Activated effector memory CD4-positive, alpha-beta T cell treated with anti-CD3 and anti-CD28 coated beads, Interleukin-2, amount 50 U/mL, for 16 hours (primary cell): ENCODE results near the gene C1GALT1C1L.
"Not testable (repeated sequence)": the region's sequence is repeated elsewhere in the genome, so short reads cannot be mapped to it uniquely, and the experiment has no call there.

Source experiments
- DNase-seq: peaks from one replicate; pipeline ENCODE4 v3.0.0-alpha.2; 2020

C1GALT1C1L gene

GRCh38 chr2:43676322-43677050, at the start of gene C1GALT1C1L:
C1GALT1C1L (minus strand) TSS chr2:43676429; CDS start chr2:43676322, 107 bp downstream.
- peak; percentile 68 for DNase-seq

GRCh38 chr2:43725711-43726246, 49.5 kb upstream of the C1GALT1C1L start:
- no peak for DNase-seq

GRCh38 chr2:43724728-43725526, 48.7 kb upstream of the C1GALT1C1L start:
- DNase-seq: no peak

GRCh38 chr2:43718530-43719124, 42.4 kb upstream of the C1GALT1C1L start:
- no peak for DNase-seq

- no peak for DNase-seq
Observed at GRCh38 chr2:43717322-43717721, 41.1 kb upstream of the C1GALT1C1L start.

DNA sequence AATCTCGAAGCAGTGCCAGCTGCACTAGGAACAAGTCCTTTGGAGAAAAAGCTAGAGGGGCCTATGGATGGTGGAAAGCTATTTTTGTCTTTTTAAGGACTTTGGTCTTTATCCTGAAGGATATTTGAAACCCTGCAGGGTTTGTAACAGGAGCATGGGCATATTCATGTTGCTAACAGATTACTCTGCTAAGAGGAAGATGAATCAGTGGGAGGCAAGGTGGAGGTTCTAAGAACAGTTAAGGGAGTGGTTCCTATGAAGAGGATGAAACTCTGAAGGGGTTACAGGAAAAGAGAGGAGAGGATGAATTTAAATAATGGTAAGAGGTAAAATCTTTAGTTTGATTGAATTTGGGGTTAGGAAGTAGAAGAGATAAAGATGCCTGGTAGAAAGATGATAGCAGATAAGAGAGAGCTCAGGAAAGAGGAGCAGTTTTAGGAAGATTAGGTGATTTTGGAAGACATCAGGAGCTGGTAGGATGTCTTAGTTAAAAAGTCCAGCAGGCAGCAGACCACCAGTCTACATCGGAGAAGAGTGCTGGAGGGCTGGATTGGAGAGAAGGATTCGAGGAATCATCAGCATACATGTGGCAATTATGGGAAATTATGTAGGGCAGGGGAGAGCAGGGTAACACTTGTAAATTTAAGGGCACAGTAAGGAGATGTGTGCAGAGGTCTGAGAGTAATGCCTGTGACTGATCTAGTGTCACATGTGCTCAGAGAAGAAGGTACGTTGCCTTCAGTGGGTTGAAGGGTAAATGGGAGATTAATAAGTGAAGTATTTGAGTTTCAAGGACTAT, 39.3 kb upstream of the C1GALT1C1L start:
- DNase-seq: no peak

- DNase-seq: no peak
Observed at GRCh38 chr2:43714164-43714563, 37.9 kb upstream of the C1GALT1C1L start.

GRCh38 chr2:43710866-43711265, 34.6 kb upstream of the C1GALT1C1L start:
- DNase-seq: no peak

GRCh38 chr2:43708891-43709290, 32.7 kb upstream of the C1GALT1C1L start:
- DNase-seq: no peak

GRCh38 chr2:43708178-43708577, 31.9 kb upstream of the C1GALT1C1L start:
- DNase-seq: no peak

DNA sequence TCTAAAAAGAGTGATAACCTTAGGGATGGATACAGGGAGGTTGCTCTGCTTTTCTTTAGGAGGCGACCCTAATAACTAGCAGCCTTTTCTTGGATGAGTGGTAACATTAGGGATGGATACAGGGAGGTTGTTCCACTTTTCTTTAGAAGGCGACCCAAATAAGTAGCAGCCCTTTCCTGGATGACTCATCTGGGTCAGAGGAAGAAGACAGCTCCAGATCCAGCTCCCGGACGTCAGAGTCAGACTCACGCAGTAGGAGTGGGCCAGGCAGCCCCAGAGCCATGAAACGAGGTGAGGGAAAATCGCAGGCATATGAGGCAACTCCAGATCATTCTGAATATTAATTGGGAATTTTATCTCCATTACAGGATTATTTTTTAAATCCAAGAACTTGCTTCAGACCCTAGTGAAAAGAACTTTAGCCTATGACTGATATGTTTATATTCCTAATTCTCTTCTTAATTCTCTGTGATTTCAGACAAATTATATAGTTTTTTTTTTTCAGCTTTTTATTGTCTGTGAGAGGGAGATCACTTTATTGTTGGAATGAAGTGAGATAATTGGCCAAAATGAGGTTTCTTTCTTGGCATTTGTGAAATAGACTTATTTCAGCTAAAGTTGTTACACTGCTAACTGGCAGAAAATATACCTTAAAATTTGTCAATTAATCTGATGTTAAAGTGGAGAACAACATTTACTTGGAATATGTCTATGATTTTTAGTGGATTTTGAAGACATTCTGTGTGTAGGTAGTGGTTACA, 31.2 kb upstream of the C1GALT1C1L start:
- DNase-seq: no peak

GRCh38 chr2:43701111-43701510, 24.9 kb upstream of the C1GALT1C1L start:
- DNase-seq: no peak

DNA sequence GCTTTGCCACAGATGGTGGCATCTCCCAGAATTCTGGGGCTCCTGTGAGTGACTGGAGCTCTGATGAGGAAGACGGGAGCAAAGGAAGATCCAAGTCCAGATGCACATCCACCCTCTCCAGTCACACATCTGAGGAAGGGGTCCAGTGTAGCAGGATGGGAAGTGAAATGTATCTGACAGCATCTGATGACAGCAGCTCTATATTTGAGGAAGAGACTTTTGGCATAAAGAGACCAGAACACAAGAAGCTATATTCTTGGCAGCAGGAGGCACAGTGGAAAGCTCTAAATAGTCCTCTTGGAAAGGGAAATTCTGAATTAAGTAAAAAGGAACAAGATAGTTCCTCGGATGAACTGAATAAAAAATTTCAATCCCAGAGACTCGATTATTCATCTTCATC, 23.5 kb upstream of the C1GALT1C1L start:
- DNase-seq: no peak

GRCh38 chr2:43698140-43698539, 21.9 kb upstream of the C1GALT1C1L start:
- DNase-seq: not testable (repeated sequence)

DNA sequence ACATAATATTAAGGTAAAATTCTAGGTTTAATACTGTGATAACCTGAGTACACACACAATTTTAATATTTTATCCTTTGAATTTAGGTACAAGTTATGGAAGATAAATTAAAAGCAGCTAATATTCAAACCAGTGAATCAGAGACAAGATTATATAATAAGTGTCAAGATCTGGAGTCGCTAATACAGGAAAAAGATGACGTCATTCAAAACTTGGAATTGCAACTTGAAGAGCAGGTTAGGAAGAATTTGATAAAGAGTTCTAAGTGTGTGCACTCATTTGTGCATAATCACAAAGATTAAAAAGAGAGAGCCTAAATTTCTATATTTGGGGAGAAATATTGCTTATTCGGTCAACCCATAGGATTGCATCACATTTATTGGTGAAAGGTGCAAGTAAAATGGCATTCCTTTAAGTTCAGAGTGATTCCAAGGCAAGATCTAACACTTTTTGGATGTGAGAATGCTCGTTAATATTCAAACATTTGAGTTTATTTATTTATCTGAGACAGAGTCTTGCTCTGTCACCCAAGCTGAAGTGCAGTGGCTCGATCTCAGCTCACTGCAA, 16.3 kb upstream of the C1GALT1C1L start:
- DNase-seq: no peak

DNA sequence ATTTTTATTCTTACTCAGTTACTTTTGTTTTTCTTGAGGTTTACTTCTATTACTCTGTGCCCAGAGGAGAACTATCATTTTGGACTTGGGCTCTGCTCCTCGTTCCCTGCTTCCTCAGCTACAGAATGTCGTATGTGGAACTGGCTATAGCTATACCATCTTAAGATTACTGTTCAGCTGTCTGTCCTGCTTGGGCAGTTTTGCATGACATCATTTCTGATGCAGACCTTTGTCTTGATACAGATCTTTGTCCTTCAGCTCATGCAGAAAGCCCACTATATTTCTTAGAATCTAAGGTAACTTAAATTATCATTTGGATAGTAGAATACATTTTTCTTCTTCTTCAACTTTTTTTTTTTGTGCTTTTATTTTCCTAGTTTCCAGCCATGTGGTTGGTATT, 13.8 kb upstream of the C1GALT1C1L start:
- no peak for DNase-seq

DNA sequence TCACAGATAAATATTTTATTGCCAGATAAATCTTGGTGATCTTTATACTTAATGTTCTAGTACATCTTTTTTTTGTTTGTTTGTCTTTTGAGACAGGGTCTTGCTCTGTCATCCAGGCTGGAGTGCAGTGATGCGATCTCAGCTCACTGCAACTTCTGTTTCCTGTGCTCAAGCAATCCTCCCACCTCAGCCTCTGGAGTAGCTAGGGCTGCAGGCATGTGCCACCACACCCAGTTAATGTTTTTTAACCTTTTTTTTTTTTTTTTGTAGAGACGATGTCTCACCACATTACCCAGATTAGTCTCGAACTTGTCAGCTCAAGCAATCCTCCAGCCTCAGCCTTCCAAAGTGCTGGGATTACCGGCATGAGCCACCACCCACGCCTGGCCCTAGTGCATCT, 9.1 kb upstream of the C1GALT1C1L start:
- DNase-seq: no peak

GRCh38 chr2:43677783-43678182, 1.6 kb upstream of the C1GALT1C1L start:
- DNase-seq: not testable (repeated sequence)

DNA sequence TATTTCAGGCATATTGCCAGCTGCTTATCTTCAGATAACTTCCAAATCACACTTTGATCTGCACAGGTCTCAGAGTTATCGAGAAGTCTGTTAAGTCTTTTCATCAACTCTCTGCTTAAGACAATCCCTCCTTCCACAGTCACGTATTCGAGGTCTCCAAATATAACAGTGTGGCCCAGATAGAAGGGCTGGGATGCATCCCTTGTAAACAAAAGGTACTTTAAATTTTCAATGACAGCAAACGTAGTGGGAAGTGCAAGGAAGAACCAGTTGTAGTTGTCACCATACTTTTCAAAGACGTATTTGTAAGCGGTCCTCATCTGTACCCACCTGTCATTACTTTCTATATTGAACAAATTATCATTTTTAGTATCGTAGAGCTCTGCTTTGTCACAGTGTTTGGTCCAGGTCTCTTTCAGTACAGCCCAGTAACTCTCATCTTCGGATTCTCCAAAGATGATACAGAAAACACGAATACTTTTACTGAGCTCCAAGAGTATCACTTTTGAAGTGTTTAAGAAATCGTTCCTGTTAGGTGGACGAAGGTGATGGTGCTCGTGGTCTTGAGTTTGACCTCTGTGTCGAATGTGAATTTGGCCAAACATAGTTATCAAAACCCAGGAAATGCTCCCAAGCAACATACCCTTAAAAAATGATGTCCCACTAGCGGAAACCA, 445 bp downstream of the C1GALT1C1L start:
- no peak for DNase-seq

GRCh38 chr2:43657241-43657640, 19.0 kb downstream of the C1GALT1C1L start:
- DNase-seq: no peak

- DNase-seq: no peak
Observed at GRCh38 chr2:43653506-43653905, 22.7 kb downstream of the C1GALT1C1L start.
